H1 (cell line): ENCODE data around the gene HPS3. TPM values are rescaled to one million over a fixed set of nuclear protein-coding genes. Genes with fewer than 3 reads are reported as not detected.

Experiments used
- CTCF ChIA-PET: fragments of 300-600 bp; sonication (Branson Sonifier 250); formaldehyde crosslinking; loops from one replicate; lab custom pipeline; 2021; ENCODE audit not compliant: partially characterized antibody; lab: Charles Lee
- POLR2A ChIA-PET: fragments of 300-600 bp; sonication (Branson Sonifier 250); formaldehyde crosslinking; loops from one replicate; lab custom pipeline; 2021; ENCODE audit warnings: inconsistent platforms; ENCODE audit not compliant: partially characterized antibody; lab: Charles Lee
- DNase-seq, 2 experiments: peaks; one replicate each; pipeline versions ENCODE4 v3.0.0 to v3.0.0-alpha.2; 2010 to 2022; ENCODE audit warnings: low spot score in 2 of 2, low read depth in 1 of 2, mixed read lengths in 1 of 2
- FAIRE-seq: peaks from 2 replicates; lab custom pipeline; 2011; peaks lifted over from hg19 to GRCh38; lab: Jason Lieb, UNC
- H2AFZ ChIP-seq: 2 replicates; pipeline ENCODE4 v1.8.1; 2012; ENCODE audit warnings: low read length, inconsistent platforms
- H2AK5ac ChIP-seq: 2 replicates; pipeline ENCODE4 v1.6.1; 2013; ENCODE audit warnings: low read depth, low read length
- H2BK120ac ChIP-seq: replicated peaks from 2 replicates; pipeline ENCODE3; 2013; ENCODE audit warnings: low read depth, low read length, inconsistent platforms
- H2BK12ac ChIP-seq: 2 replicates; pipeline ENCODE4 v1.6.1; 2013; ENCODE audit warnings: low read depth, low read length
- H2BK15ac ChIP-seq: 2 replicates; pipeline ENCODE4 v1.6.1; 2013; ENCODE audit warnings: low read length
- H2BK20ac ChIP-seq: 2 replicates; pipeline ENCODE4 v1.6.1; 2013; ENCODE audit warnings: low read length
- H2BK5ac ChIP-seq: 2 replicates; pipeline ENCODE4 v1.6.1; 2013; ENCODE audit warnings: low read depth, low read length
- H3K14ac ChIP-seq: 2 replicates; pipeline ENCODE4 v1.6.1; 2013; ENCODE audit warnings: inconsistent platforms; ENCODE audit not compliant: insufficient read length
- H3K18ac ChIP-seq: 2 replicates; pipeline ENCODE4 v1.6.1; 2013; ENCODE audit warnings: low read length; ENCODE audit errors: extremely low read depth
- H3K23ac ChIP-seq: 2 replicates; pipeline ENCODE4 v1.6.1; 2013; ENCODE audit warnings: inconsistent platforms; ENCODE audit not compliant: insufficient read length
- H3K23me2 ChIP-seq: 2 replicates; pipeline ENCODE4 v1.6.1; 2013; ENCODE audit warnings: low read depth, low read length
- H3K27ac ChIP-seq: 2 replicates; pipeline ENCODE4 v1.6.1; 2011; ENCODE audit warnings: low read depth, low read length, inconsistent platforms
- H3K27me3 ChIP-seq, 4 experiments: replicated peaks in 1 of 4; 1 replicate in 1 of 4; 2 replicates in 3 of 4; pipeline versions ENCODE4 v1.6.1 to v1.8.1; 2011 to 2013; ENCODE audit warnings: low read length in 3 of 4, mild to moderate bottlenecking in 3 of 4, inconsistent platforms in 2 of 4, mixed read lengths in 2 of 4, moderate library complexity in 1 of 4; ENCODE audit not compliant: control insufficient read depth in 3 of 4, insufficient read depth in 3 of 4; ENCODE audit errors: extremely low read depth in 1 of 4
- H3K36me3 ChIP-seq, 4 experiments: 2 replicates each; pipeline versions ENCODE4 v1.6.1 to v1.8.1; 2011 to 2013; ENCODE audit warnings: mild to moderate bottlenecking in 4 of 4, low read length in 3 of 4, moderate library complexity in 2 of 4, control low read depth in 1 of 4, inconsistent platforms in 1 of 4; ENCODE audit not compliant: insufficient read depth in 4 of 4, control insufficient read depth in 2 of 4
- H3K4ac ChIP-seq: replicated peaks from 2 replicates; pipeline ENCODE3; 2013; ENCODE audit warnings: low read length, low read depth, mixed read lengths, inconsistent platforms; ENCODE audit not compliant: insufficient read length
- H3K4me1 ChIP-seq, 4 experiments: replicated peaks in 1 of 4; 1 replicate in 1 of 4; 2 replicates in 3 of 4; pipeline versions ENCODE4 v1.6.1 to v1.8.1; 2011 to 2013; ENCODE audit warnings: low read length in 3 of 4, inconsistent platforms in 2 of 4, mixed read lengths in 1 of 4; ENCODE audit not compliant: insufficient read depth in 4 of 4, control insufficient read depth in 3 of 4
- H3K4me2 ChIP-seq, 2 experiments: 2 replicates each; pipeline versions ENCODE4 v1.6.1 to v1.8.1; 2011 to 2013; ENCODE audit warnings: low read depth in 2 of 2, low read length in 2 of 2, control low read depth in 1 of 2, inconsistent platforms in 1 of 2, mild to moderate bottlenecking in 1 of 2; ENCODE audit not compliant: insufficient read depth in 1 of 2
- H3K4me3 ChIP-seq, 4 experiments: fragments of 200-600, 300-600 bp in 1 of 4; sonication (generic), shearing (Covaris generic), sonication (Bioruptor Twin) in 1 of 4; 2 replicates each; pipeline versions ENCODE4 v1.5.1 to v1.8.1; 2011 to 2016; ENCODE audit warnings: low read length in 4 of 4, low read depth in 3 of 4, control low read depth in 2 of 4, inconsistent platforms in 2 of 4, mild to moderate bottlenecking in 2 of 4, mixed read lengths in 1 of 4, moderate library complexity in 1 of 4; ENCODE audit not compliant: insufficient read depth in 2 of 4; ENCODE audit errors: extremely low read depth in 1 of 4
- H3K56ac ChIP-seq: replicated peaks from 2 replicates; pipeline ENCODE3; 2013; ENCODE audit warnings: low read depth, mild to moderate bottlenecking, mixed read lengths, low read length, inconsistent platforms; ENCODE audit not compliant: insufficient read length
- H3K79me1 ChIP-seq: 2 replicates; pipeline ENCODE4 v1.6.1; 2013; ENCODE audit warnings: low read depth, low read length, control low read depth
- H3K79me2 ChIP-seq, 2 experiments: 2 replicates each; pipeline versions ENCODE4 v1.6.1 to v1.8.1; 2012 to 2013; ENCODE audit warnings: low read length in 2 of 2, mild to moderate bottlenecking in 2 of 2, inconsistent platforms in 1 of 2; ENCODE audit not compliant: insufficient read depth in 2 of 2, control insufficient read depth in 1 of 2
- H3K9ac ChIP-seq, 4 experiments: replicated peaks in 1 of 4; 1 replicate in 1 of 4; 2 replicates in 3 of 4; pipeline versions ENCODE4 v1.6.1 to v1.8.1; 2011 to 2013; ENCODE audit warnings: low read depth in 3 of 4, low read length in 3 of 4, control low read depth in 2 of 4, mild to moderate bottlenecking in 2 of 4, moderate library complexity in 2 of 4, inconsistent platforms in 1 of 4; ENCODE audit errors: extremely low read depth in 1 of 4
- H3K9me3 ChIP-seq, 2 experiments: 2 replicates each; pipeline versions ENCODE4 v1.6.1 to v1.8.1; 2012 to 2013; ENCODE audit warnings: mild to moderate bottlenecking in 2 of 2, moderate library complexity in 2 of 2, control low read depth in 1 of 2, inconsistent platforms in 1 of 2, low read depth in 1 of 2, low read length in 1 of 2, mixed read lengths in 1 of 2; ENCODE audit not compliant: insufficient read depth in 2 of 2
- H4K20me1 ChIP-seq, 2 experiments: replicated peaks in 1 of 2; 2 replicates each; pipeline versions ENCODE3 to v1.8.1; 2011 to 2013; ENCODE audit warnings: inconsistent platforms in 2 of 2, low read length in 2 of 2, mild to moderate bottlenecking in 1 of 2; ENCODE audit not compliant: insufficient read depth in 2 of 2, control insufficient read depth in 1 of 2
- H4K5ac ChIP-seq: 2 replicates; pipeline ENCODE4 v1.6.1; 2013; ENCODE audit warnings: low read length, low read depth, mixed read lengths, inconsistent platforms; ENCODE audit not compliant: insufficient read length
- H4K8ac ChIP-seq: 2 replicates; pipeline ENCODE4 v1.8.0; 2013; ENCODE audit warnings: mild to moderate bottlenecking, moderate library complexity, low read length, inconsistent platforms; ENCODE audit not compliant: insufficient read depth; ENCODE audit errors: extremely low read depth
- H4K91ac ChIP-seq: replicated peaks from 2 replicates; pipeline ENCODE3; 2013; ENCODE audit warnings: low read length, mixed read lengths, inconsistent platforms; ENCODE audit not compliant: insufficient read length
- BCL11A ChIP-seq, 2 experiments: IDR thresholded peaks; one replicate each; pipeline ENCODE4 v1.6.1; 2011; ENCODE audit warnings: low read depth in 2 of 2, low read length in 2 of 2, mild to moderate bottlenecking in 2 of 2
- EZH2 ChIP-seq: fragments of 200-600 bp; sonication (generic); IDR thresholded peaks from 2 replicates; pipeline ENCODE4 v1.7.1; 2012; ENCODE audit warnings: low read depth, mild to moderate bottlenecking, moderate library complexity, low read length, inconsistent platforms; ENCODE audit not compliant: severe bottlenecking
- GTF2F1 ChIP-seq: IDR thresholded peaks from 2 replicates; pipeline ENCODE4 v1.6.1; 2012; ENCODE audit warnings: low read depth, low read length, improper control_type of control experiment, borderline replicate concordance
- WGBS, 2 experiments: shearing (Covaris generic) in 1 of 2; methylation state at CpG; one replicate each; pipeline versions ENCODE4 v1.1.6 to v1.1.7; 2013 to 2015; ENCODE audit warnings: low lambda C conversion rate in 2 of 2, mixed read lengths in 2 of 2, inconsistent platforms in 1 of 2, low coverage in 1 of 2, missing lambda C conversion rate in 1 of 2; ENCODE audit not compliant: insufficient replicate concordance in 2 of 2, insufficient coverage in 1 of 2, insufficient read length in 1 of 2; ENCODE audit errors: extremely low coverage in 1 of 2, missing lambda C conversion rate in 1 of 2; 5-methylcytosine and 5-hydroxymethylcytosine counted together
- polyA plus RNA-seq, 7 experiments: library from polyadenylated mRNA; depleted of rRNA in 3 of 7; stranded (reverse) in 5 of 7; unstranded in 2 of 7; fragments of >200 nt in 5 of 7; fragments of 200-250 nt in 2 of 7; gene quantifications; 1 replicate in 5 of 7; 2 replicates in 1 of 7; 4 replicates in 1 of 7; pipeline versions ENCODE4 v1.2.1 to v1.2.3, GENCODE V29; 2011 to 2013; ENCODE audit warnings: missing spikeins in 2 of 7, mixed read lengths in 2 of 7
- total RNA-seq: library from RNA; stranded (reverse); fragmentation: NEBNext Ultra II Directional; extraction: Animal tissue kit (Norgen Biotek cat#: 25700); gene quantifications from 2 replicates; pipeline ENCODE4 v1.2.1, GENCODE V29; 2021

Gene HPS3
- total and polyA plus RNA-seq, 2 of the 8 experiments (the other 6 are each of a cell fraction or from before 2014, with no cell fraction given): 23.7 to 48.7 TPM

- Histone ChIP-seq H3K23ac (no peak overlapping the region), H2BK12ac (peak overlapping the region; percentile 10), H2AK5ac (no peak overlapping the region), H3K14ac (no peak overlapping the region), H3K4me1 (peaks cover 8 to 20% (median 19%) of the 10 kb centered on the region in 4 experiments), H3K4me3 (peak overlapping the region in 1 of 4 experiments; percentile 23; a peak in 1 of 8 replicates), H4K20me1 (no peaks in the 10 kb centered on the region), H2BK15ac (no peak overlapping the region), H3K9ac (no peak overlapping the region), H3K9me3 (no peaks in the 10 kb centered on the region), H3K4ac (peak overlapping the region; percentile 40), H2BK120ac (peak overlapping the region; percentile 100), H3K56ac (peak overlapping the region; percentile 52), H3K79me2 (no peaks in the 10 kb centered on the region), H2BK20ac (peak overlapping the region; percentile 56), H3K18ac (peak overlapping the region; percentile 90), H3K36me3 (no peaks in the 10 kb centered on the region), H2BK5ac (peak overlapping the region; percentile 99; the same call in 1 of the 2 replicates), H3K27ac (peak overlapping the region; percentile 36; the same call in 1 of the 2 replicates), H3K23me2 (no peaks in the 10 kb centered on the region), H4K5ac (peak overlapping the region; percentile 97), H3K4me2 (peak overlapping the region in 1 of 2 experiments; percentile 48; a peak in 2 of 4 replicates), H3K79me1 (no peaks in the 10 kb centered on the region), H4K91ac (peak overlapping the region; percentile 61), H2AFZ (peak overlapping the region; percentile 3; the same call in 1 of the 2 replicates), H4K8ac (no peak overlapping the region), H3K27me3 (no peaks in the 10 kb centered on the region)
- no peak for DNase-seq
- CTCF ChIA-PET: no interaction called here
- TF ChIP-seq EZH2 (no peak), GTF2F1 (no peak), BCL11A (IDR thresholded peaks at IDR 0.05; ENCODE audit: low read depth in 2 of 2, low read length in 2 of 2) (no peak)
- POLR2A ChIA-PET: no interaction called here
- 33% methylated on average over 4 of the region's 4 CpGs; no CpG with 5 or more reads in 1 of the 2 experiments for WGBS, 2 experiments
- FAIRE-seq: no peak
Observed at GRCh38 chr3:149199474-149199873, 70.0 kb downstream of the HPS3 start.
